Right atrium auricular region (tissue), 2 donors: ENCODE data around the gene PHGDH. TPM values are rescaled to one million over a fixed set of nuclear protein-coding genes. Genes with fewer than 3 reads are reported as not detected.
"Not testable (repeated sequence)": the region's sequence is repeated elsewhere in the genome, so short reads cannot be mapped to it uniquely, and the experiment has no call there.

Experiments used
- DNase-seq: peaks from one replicate; pipeline ENCODE4 v3.0.0-alpha.2; 2019; ENCODE audit warnings: low spot score
- H3K27ac ChIP-seq, 2 donors: fragments of 200-600 bp; sonication (generic); 1 replicate in 1 of 2; 2 replicates in 1 of 2; pipeline ENCODE4 v1.5.1; 2016 to 2019
- H3K27me3 ChIP-seq, 2 donors: fragments of 200-600 bp; sonication (generic); one replicate each; pipeline versions ENCODE4 v1.5.1 to v1.6.0; 2017 to 2019
- H3K36me3 ChIP-seq: fragments of 200-600 bp; sonication (generic); one replicate; pipeline ENCODE4 v1.5.1; 2016
- H3K4me1 ChIP-seq, 2 donors: fragments of 200-600 bp; sonication (generic); one replicate each; pipeline versions ENCODE4 v1.5.1 to v1.6.0; 2017 to 2019
- H3K4me3 ChIP-seq, 2 donors: fragments of 200-600 bp; sonication (generic); 1 replicate in 1 of 2; 2 replicates in 1 of 2; pipeline ENCODE4 v1.5.1; 2017 to 2019; ENCODE audit warnings: mild to moderate bottlenecking in 1 of 2, moderate library complexity in 1 of 2
- H3K9me3 ChIP-seq, 2 donors: fragments of 200-600 bp; sonication (generic); one replicate each; pipeline ENCODE4 v1.5.1; 2019
- total RNA-seq, 2 donors: library from RNA; depleted of rRNA; stranded (reverse); fragments of >200 nt; gene quantifications; one replicate each; pipeline ENCODE4 v1.1.0, GENCODE V29; 2016
- TF ChIP-seq, protein P1 (sequence below), 2 donors: fragments of 200-600 bp; sonication (generic); IDR thresholded peaks; one replicate each; pipeline ENCODE4 v1.5.1; 2019; ENCODE audit warnings: antibody characterized with exemption in 2 of 2

The PHGDH gene
- total RNA-seq, 2 donors from 2014 or later: 23.5 to 29.4 TPM

- H3K9me3 ChIP-seq: peaks cover 0 to 11% of the 10 kb centered on the region in 2 donors
- TF ChIP-seq, protein P1, sequence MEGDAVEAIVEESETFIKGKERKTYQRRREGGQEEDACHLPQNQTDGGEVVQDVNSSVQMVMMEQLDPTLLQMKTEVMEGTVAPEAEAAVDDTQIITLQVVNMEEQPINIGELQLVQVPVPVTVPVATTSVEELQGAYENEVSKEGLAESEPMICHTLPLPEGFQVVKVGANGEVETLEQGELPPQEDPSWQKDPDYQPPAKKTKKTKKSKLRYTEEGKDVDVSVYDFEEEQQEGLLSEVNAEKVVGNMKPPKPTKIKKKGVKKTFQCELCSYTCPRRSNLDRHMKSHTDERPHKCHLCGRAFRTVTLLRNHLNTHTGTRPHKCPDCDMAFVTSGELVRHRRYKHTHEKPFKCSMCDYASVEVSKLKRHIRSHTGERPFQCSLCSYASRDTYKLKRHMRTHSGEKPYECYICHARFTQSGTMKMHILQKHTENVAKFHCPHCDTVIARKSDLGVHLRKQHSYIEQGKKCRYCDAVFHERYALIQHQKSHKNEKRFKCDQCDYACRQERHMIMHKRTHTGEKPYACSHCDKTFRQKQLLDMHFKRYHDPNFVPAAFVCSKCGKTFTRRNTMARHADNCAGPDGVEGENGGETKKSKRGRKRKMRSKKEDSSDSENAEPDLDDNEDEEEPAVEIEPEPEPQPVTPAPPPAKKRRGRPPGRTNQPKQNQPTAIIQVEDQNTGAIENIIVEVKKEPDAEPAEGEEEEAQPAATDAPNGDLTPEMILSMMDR (IDR thresholded peaks at IDR 0.05): no peak
- no peak for DNase-seq
- H3K36me3 ChIP-seq: no peaks in the 10 kb centered on the region
- no peak overlapping the region for H3K27ac ChIP-seq
- H3K4me3 ChIP-seq: no peak overlapping the region
- H3K4me1 ChIP-seq: no peaks in the 10 kb centered on the region
- no peaks in the 10 kb centered on the region for H3K27me3 ChIP-seq
Observed at GRCh38 chr1:119700326-119700725, 11.4 kb upstream of the PHGDH start.

GRCh38 chr1:119701659-119702058 lies 10.1 kb upstream of the PHGDH start:
- Histone ChIP-seq H3K4me1 (no peaks in the 10 kb centered on the region), H3K27ac (no peak overlapping the region), H3K4me3 (no peak overlapping the region), H3K9me3 (peaks cover 0 to 11% of the 10 kb centered on the region in 2 donors), H3K27me3 (no peaks in the 10 kb centered on the region), H3K36me3 (no peaks in the 10 kb centered on the region)
- DNase-seq: no peak
- TF ChIP-seq, protein P1 (IDR thresholded peaks at IDR 0.05): no peak

DNA sequence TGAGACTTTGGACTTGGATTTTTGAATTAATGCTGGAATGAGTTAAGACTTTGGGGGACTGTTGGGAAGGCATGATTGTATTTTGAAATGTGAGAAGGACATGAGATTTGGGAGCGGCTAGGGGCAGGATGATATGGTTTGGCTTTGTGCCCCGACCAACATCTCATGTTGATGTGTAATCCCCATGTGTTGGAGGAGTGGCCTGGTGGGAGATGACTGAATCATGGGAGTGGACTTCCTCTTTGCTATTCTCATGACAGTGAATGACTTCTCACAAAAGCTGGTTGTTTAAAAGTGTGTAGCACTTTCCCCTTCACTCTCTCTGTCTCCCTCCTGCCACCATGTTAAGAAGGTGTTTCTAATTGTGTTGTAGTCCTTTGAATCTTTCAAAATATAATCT lies 9.3 kb upstream of the PHGDH start:
- no peaks in the 10 kb centered on the region for H3K27me3 ChIP-seq
- TF ChIP-seq, protein P1 (IDR thresholded peaks at IDR 0.05): no peak
- DNase-seq: no peak
- H3K4me3 ChIP-seq: no peak overlapping the region
- H3K9me3 ChIP-seq: peaks cover 0 to 11% of the 10 kb centered on the region in 2 donors
- H3K27ac ChIP-seq: no peak overlapping the region
- no peaks in the 10 kb centered on the region for H3K36me3 ChIP-seq
- no peaks in the 10 kb centered on the region for H3K4me1 ChIP-seq

- peaks cover 0 to 11% of the 10 kb centered on the region in 2 donors for H3K9me3 ChIP-seq
Observed at GRCh38 chr1:119703666-119704450, 7.9 kb upstream of the PHGDH start.

DNA sequence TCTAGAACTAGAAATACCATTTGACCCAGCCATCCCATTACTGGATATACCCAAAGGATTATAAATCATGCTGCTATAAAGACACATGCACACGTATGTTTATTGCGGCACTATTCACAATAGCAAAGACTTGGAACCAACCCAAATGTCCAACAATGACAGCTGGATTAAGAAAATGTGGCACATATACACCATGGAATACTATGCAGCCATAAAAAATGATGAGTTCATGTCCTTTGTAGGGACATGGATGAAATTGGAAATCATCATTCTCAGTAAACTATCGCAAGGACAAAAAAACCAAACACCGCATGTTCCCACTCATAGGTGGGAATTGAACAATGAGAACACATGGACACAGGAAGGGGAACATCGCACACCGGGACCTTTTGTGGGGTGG lies 5.1 kb upstream of the PHGDH start:
- not testable (repeated sequence) for H3K4me3 ChIP-seq, DNase-seq, H3K4me1 ChIP-seq, H3K36me3 ChIP-seq, H3K27ac ChIP-seq, H3K27me3 ChIP-seq, H3K9me3 ChIP-seq

More at GRCh38 chr1:119703666-119704450, 7.9 kb upstream of the PHGDH start:
- H3K4me3 ChIP-seq: no peak overlapping the region
- no peak for DNase-seq
- no peaks in the 10 kb centered on the region for H3K36me3 ChIP-seq
- H3K27ac ChIP-seq: no peak overlapping the region
- no peaks in the 10 kb centered on the region for H3K27me3 ChIP-seq
- no peaks in the 10 kb centered on the region for H3K4me1 ChIP-seq
- TF ChIP-seq, protein P1 (IDR thresholded peaks at IDR 0.05): no peak

DNA sequence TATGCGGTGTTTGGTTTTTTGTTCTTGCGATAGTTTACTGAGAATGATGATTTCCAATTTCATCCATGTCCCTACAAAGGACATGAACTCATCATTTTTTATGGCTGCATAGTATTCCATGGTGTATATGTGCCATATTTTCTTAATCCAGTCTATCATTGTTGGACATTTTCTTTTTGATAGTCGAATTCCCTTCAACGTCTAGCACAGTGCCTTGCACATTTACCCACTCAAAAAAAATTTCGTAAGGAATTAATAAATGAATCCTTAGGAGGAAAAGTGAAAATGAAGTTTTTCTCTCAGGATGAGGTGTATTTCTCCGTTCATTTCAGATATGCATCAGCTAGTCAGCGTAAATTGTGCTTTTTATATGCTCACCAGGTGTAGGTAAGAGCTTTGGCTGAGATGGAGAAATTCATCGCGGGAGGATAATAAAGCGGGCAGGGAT lies 354 bp upstream of the PHGDH start:
- H3K27ac ChIP-seq, H3K36me3 ChIP-seq, H3K9me3 ChIP-seq, DNase-seq, H3K27me3 ChIP-seq: not testable (repeated sequence)
- H3K4me1 ChIP-seq: peaks cover 0 to 34% of the 10 kb centered on the region in 2 donors
- peak overlapping the region; percentile 46 to 59 for H3K4me3 ChIP-seq
